Cardiac muscle cell (in vitro differentiated cells and primary cell): ENCODE results near the gene CHAC1. TPM values are rescaled to one million over a fixed set of nuclear protein-coding genes. Genes with fewer than 3 reads are reported as not detected.
A peak's percentile ranks its signal among the peaks of the same experiment; 100 is the strongest.

Source experiments
- DNase-seq, 2 donors: peaks; one replicate each; pipeline versions ENCODE4 v3.0.0 to v3.0.0-alpha.2; 2010 to 2017; ENCODE audit warnings: low read depth in 1 of 2, low spot score in 1 of 2
- H3K27ac ChIP-seq: fragments of 200-600 bp; sonication (generic); 2 replicates; pipeline ENCODE4 v1.5.1; 2016
- H3K27me3 ChIP-seq: fragments of 200-600 bp; sonication (generic); 2 replicates; pipeline ENCODE4 v1.6.0; 2016; ENCODE audit warnings: control low read depth
- H3K36me3 ChIP-seq: fragments of 200-600 bp; sonication (generic); 2 replicates; pipeline ENCODE4 v1.5.1; 2016; ENCODE audit warnings: control low read depth
- H3K4me1 ChIP-seq: fragments of 200-600 bp; sonication (generic); 2 replicates; pipeline ENCODE4 v1.8.1; 2017; ENCODE audit warnings: low read depth, mild to moderate bottlenecking, mixed run types
- H3K4me3 ChIP-seq: fragments of 200-600 bp; sonication (generic); 2 replicates; pipeline ENCODE4 v1.5.1; 2016; ENCODE audit warnings: mild to moderate bottlenecking
- H3K9me3 ChIP-seq: fragments of 200-600 bp; sonication (generic); 2 replicates; pipeline ENCODE4 v1.5.1; 2017; ENCODE audit warnings: low read depth, mild to moderate bottlenecking, control low read depth
- polyA plus RNA-seq: library from polyadenylated mRNA; unstranded; fragments of >200 nt; fragmentation: Nextera tagmentation; extraction: Ambion mirVana; gene quantifications from 2 replicates; pipeline ENCODE4 v1.2.1, GENCODE V29; 2016
- total RNA-seq: library from RNA; depleted of rRNA; stranded (reverse); fragments of >200 nt; gene quantifications from 2 replicates; pipeline ENCODE4 v1.2.3, GENCODE V29; 2016
- TF ChIP-seq, protein P1 (sequence below): IDR thresholded peaks from 2 replicates; pipeline ENCODE4 v1.5.1; 2012; ENCODE audit warnings: low read depth, mild to moderate bottlenecking, low read length

The CHAC1 gene
- total and polyA plus RNA-seq, 2 experiments from 2014 or later = 5.0 to 6.0 TPM

DNA sequence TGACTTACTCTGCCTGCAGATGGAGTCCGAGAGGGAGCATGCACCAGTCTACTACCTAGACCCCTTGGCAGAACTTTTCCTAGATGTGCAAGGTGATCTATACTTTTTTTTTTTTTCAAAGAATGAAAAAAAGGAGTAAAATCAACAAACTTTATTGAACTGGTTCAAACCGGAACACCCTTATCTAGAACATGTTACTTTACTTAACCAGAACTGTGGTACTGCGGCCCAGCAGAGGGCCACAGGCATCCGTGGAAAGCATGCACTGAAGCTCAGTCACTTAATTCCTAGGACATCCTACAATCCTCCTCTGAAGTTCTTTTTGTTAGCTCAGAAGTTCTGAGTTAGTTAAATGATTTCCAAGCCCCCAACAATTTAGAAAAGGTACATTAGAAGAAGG lies 21.6 kb downstream of the CHAC1 start:
- Histone ChIP-seq H3K36me3 (peaks cover 23% of the 10 kb centered on the region), H3K4me1 (no peaks in the 10 kb centered on the region), H3K9me3 (no peaks in the 10 kb centered on the region), H3K27me3 (no peaks in the 10 kb centered on the region), H3K4me3 (no peak overlapping the region), H3K27ac (no peak overlapping the region)
- TF ChIP-seq, protein P1, sequence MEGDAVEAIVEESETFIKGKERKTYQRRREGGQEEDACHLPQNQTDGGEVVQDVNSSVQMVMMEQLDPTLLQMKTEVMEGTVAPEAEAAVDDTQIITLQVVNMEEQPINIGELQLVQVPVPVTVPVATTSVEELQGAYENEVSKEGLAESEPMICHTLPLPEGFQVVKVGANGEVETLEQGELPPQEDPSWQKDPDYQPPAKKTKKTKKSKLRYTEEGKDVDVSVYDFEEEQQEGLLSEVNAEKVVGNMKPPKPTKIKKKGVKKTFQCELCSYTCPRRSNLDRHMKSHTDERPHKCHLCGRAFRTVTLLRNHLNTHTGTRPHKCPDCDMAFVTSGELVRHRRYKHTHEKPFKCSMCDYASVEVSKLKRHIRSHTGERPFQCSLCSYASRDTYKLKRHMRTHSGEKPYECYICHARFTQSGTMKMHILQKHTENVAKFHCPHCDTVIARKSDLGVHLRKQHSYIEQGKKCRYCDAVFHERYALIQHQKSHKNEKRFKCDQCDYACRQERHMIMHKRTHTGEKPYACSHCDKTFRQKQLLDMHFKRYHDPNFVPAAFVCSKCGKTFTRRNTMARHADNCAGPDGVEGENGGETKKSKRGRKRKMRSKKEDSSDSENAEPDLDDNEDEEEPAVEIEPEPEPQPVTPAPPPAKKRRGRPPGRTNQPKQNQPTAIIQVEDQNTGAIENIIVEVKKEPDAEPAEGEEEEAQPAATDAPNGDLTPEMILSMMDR = peak; percentile 19
- peak in 1 of 2 donors; percentile 40 for DNase-seq

GRCh38 chr15:40976819-40977218 lies 23.5 kb downstream of the CHAC1 start:
- Histone ChIP-seq H3K27me3 (no peaks in the 10 kb centered on the region), H3K4me3 (no peak overlapping the region), H3K36me3 (peaks cover 41% of the 10 kb centered on the region), H3K4me1 (no peaks in the 10 kb centered on the region), H3K27ac (no peak overlapping the region), H3K9me3 (no peaks in the 10 kb centered on the region)
- DNase-seq = no peak
- TF ChIP-seq, protein P1 = no peak

DNA sequence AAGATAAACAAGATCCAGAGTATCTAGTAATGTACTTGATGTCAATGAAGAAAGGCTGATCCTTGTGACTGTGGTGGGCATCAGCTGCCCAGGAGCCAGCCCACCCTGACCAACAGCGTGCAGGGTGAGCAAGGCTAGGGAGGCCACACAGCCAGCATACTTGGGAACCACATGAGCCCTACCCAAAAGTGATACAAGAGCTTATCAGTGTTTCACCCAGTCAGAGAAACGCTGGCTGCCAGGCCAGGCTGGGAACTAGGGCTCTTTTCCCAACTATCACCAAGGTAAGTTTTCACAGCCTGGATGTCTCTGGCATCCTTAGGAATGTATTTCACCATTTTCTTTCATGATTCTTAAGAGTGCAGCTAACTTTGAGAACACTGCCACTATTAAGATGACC lies 24.9 kb downstream of the CHAC1 start:
- Histone ChIP-seq H3K27ac (no peak overlapping the region), H3K4me1 (no peaks in the 10 kb centered on the region), H3K36me3 (peaks cover 54% of the 10 kb centered on the region), H3K9me3 (no peaks in the 10 kb centered on the region), H3K4me3 (no peak overlapping the region), H3K27me3 (no peaks in the 10 kb centered on the region)
- DNase-seq = no peak
- TF ChIP-seq, protein P1 = no peak

GRCh38 chr15:40978562-40978961 lies 25.3 kb downstream of the CHAC1 start:
- Histone ChIP-seq H3K4me3 (no peak overlapping the region), H3K27me3 (no peaks in the 10 kb centered on the region), H3K4me1 (no peaks in the 10 kb centered on the region), H3K36me3 (peaks cover 59% of the 10 kb centered on the region), H3K27ac (no peak overlapping the region), H3K9me3 (no peaks in the 10 kb centered on the region)
- no peak for DNase-seq
- TF ChIP-seq, protein P1 = no peak

GRCh38 chr15:40981186-40981585 lies 27.9 kb downstream of the CHAC1 start:
- Histone ChIP-seq H3K27ac (no peak overlapping the region), H3K27me3 (no peaks in the 10 kb centered on the region), H3K36me3 (peaks cover 79% of the 10 kb centered on the region), H3K4me3 (no peak overlapping the region), H3K4me1 (no peaks in the 10 kb centered on the region), H3K9me3 (no peaks in the 10 kb centered on the region)
- TF ChIP-seq, protein P1 = no peak
- no peak for DNase-seq

- Histone ChIP-seq H3K4me3 (no peak overlapping the region), H3K9me3 (no peaks in the 10 kb centered on the region), H3K27me3 (no peaks in the 10 kb centered on the region), H3K36me3 (peaks cover 90% of the 10 kb centered on the region), H3K4me1 (no peaks in the 10 kb centered on the region), H3K27ac (no peak overlapping the region)
- TF ChIP-seq, protein P1 = no peak
- DNase-seq = peak in 1 of 2 donors; percentile 89
Observed at GRCh38 chr15:40982855-40983254, 29.6 kb downstream of the CHAC1 start.
